Measurements from ENCODE around the gene RRAS2. TPM values are rescaled to one million over a fixed set of nuclear protein-coding genes. Genes with fewer than 3 reads are reported as not detected.

RRAS2 gene
- total RNA-seq, 1 donor from 2014 or later, result 28.1 TPM

- H3K27me3 ChIP-seq, result no peaks in the 10 kb centered on the region
- H3K9me3 ChIP-seq, result peaks cover 0 to 11% of the 10 kb centered on the region in 2 donors
- no peak overlapping the region for H3K4me3 ChIP-seq
- no peak for DNase-seq (ENCODE audit: low spot score in 2 of 2)
- no peaks in the 10 kb centered on the region for H3K36me3 ChIP-seq
- H3K27ac ChIP-seq, result no peak overlapping the region
- intact Hi-C loops (cut with DNase I), result no loop called here
- no peaks in the 10 kb centered on the region for H3K4me1 ChIP-seq
- TF ChIP-seq, protein P1, sequence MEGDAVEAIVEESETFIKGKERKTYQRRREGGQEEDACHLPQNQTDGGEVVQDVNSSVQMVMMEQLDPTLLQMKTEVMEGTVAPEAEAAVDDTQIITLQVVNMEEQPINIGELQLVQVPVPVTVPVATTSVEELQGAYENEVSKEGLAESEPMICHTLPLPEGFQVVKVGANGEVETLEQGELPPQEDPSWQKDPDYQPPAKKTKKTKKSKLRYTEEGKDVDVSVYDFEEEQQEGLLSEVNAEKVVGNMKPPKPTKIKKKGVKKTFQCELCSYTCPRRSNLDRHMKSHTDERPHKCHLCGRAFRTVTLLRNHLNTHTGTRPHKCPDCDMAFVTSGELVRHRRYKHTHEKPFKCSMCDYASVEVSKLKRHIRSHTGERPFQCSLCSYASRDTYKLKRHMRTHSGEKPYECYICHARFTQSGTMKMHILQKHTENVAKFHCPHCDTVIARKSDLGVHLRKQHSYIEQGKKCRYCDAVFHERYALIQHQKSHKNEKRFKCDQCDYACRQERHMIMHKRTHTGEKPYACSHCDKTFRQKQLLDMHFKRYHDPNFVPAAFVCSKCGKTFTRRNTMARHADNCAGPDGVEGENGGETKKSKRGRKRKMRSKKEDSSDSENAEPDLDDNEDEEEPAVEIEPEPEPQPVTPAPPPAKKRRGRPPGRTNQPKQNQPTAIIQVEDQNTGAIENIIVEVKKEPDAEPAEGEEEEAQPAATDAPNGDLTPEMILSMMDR (IDR thresholded peaks at IDR 0.05), result no peak
Measured at GRCh38 chr11:14342906-14343305, 16.1 kb downstream of the RRAS2 start.

DNA sequence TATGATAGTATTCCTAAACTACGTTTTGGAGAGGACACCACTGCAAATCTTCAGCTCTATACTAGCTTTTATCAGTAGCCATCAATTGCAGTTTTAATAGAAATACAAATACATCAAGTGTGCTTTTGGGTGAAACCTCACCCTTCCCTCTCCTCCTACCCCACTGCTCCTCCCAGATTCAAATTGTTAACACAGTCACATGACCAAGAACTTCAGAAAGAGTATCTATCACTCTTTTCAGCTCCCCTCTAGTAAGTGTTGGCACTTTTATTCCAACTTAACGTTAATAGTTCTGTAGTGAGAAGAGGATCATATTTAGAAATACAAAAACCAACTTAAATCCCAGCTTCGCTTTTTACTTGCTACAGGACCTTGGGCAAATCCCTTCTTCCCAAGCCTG lies 17.0 kb downstream of the RRAS2 start:
- Histone ChIP-seq H3K27me3 (no peaks in the 10 kb centered on the region), H3K36me3 (no peaks in the 10 kb centered on the region), H3K4me1 (no peaks in the 10 kb centered on the region), H3K4me3 (no peak overlapping the region), H3K27ac (no peak overlapping the region), H3K9me3 (peaks cover 0 to 14% of the 10 kb centered on the region in 2 donors)
- TF ChIP-seq, protein P1 (IDR thresholded peaks at IDR 0.05), result no peak
- intact Hi-C loops (cut with DNase I), result no loop called here
- no peak for DNase-seq (ENCODE audit: low spot score in 2 of 2)

DNA sequence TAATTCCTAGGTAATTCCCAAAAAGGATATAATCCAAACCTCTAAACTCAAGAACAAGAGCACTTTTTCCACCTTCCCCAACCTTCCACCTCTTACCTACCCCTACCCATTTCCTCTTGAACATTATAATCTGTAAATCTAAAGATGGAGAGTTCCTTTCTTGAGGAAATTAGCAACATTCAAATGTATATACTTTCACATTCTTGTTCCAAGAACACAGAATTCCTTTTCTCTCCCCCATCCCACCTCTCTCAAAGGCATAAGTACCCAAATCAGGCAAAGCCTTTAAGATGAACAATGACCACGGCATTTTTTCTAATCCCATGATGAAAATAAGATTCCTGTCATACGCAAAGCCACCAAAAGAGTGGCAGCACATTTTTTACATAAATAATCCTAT lies 18.3 kb downstream of the RRAS2 start:
- Histone ChIP-seq H3K27me3 (no peaks in the 10 kb centered on the region), H3K4me3 (no peak overlapping the region), H3K36me3 (no peaks in the 10 kb centered on the region), H3K9me3 (peaks cover 0 to 10% of the 10 kb centered on the region in 2 donors), H3K27ac (no peak overlapping the region), H3K4me1 (no peaks in the 10 kb centered on the region)
- DNase-seq (ENCODE audit: low spot score in 2 of 2), result no peak
- intact Hi-C loops (cut with DNase I), result no loop called here
- TF ChIP-seq, protein P1 (IDR thresholded peaks at IDR 0.05), result no peak

DNA sequence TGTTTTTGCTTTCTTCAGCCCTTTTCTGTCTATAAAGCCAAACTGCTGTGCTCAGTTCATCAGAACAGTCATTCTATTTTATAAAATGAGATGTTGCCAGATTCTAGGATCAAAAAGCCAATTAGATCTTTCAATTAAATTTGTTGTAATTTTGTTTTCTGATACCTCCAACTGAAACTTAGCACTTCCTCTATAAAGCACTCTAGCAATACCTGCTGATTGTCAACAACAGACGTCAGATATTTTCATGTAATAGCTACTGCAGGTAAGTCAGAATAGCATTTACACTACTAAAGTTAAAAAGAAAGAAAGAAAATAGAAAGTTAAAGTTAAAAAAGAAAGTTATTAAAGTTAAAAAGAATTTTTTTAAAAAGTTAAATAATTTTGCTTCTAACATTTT lies 19.6 kb downstream of the RRAS2 start:
- TF ChIP-seq, protein P1 (IDR thresholded peaks at IDR 0.05), result no peak
- intact Hi-C loops (cut with DNase I), result no loop called here

DNA sequence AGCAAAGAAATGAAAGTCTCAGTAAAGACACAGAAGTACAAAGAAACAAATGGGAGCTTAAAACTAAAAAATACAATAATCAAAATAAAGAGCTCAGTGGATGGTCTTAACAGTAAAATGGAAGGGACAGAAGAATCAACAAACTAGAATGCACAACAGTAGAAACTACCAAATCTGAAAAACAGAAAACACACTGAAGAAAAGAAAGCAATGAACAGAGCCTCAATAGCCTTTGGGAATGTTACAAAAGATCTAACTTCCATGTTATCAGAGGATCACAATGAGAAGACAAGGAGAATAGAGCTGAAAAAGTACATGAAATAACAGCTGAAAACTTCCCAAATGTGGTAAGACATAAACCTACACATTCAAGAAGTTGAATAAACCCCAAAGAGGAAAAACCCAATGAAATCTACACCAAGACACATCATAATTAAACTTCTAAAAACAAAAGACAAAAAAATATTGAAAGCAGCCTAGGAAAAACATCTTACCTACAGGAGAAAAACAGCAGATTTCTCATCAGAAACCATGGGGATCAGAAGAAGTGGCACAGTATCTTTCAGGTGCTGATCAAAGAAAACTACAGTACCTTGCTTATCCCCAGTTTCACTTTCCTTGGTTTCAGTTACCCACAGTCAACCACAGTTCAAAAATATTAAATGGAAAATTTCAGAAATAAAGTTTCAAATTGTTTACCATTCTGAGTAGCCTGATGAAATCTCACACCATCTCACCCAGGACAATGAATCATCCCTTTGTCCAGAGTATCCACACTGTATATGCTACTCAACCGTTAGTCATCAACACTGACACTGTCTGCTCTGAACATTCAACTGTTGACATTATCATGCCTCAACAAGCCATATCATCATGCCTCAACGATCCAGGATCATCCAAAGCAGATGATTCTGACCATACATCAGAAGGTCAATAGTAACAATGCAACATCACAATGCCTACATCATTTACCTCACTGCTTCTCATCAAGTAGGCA lies 22.2 kb downstream of the RRAS2 start:
- Histone ChIP-seq H3K27ac (peak overlapping the region; percentile 57 to 58), H3K36me3 (no peaks in the 10 kb centered on the region), H3K9me3 (peaks cover 0 to 10% of the 10 kb centered on the region in 2 donors), H3K27me3 (no peaks in the 10 kb centered on the region), H3K4me1 (no peaks in the 10 kb centered on the region), H3K4me3 (no peak overlapping the region)
- intact Hi-C loops (cut with DNase I), result no loop called here
- TF ChIP-seq, protein P1 (IDR thresholded peaks at IDR 0.05), result no peak
- no peak for DNase-seq (ENCODE audit: low spot score in 2 of 2)

More for the DNA sequence above, 19.6 kb downstream of the RRAS2 start:
- Histone ChIP-seq H3K9me3 (peaks cover 0 to 10% of the 10 kb centered on the region in 2 donors), H3K36me3 (no peaks in the 10 kb centered on the region), H3K4me3 (no peak overlapping the region), H3K27ac (no peak overlapping the region), H3K4me1 (no peaks in the 10 kb centered on the region), H3K27me3 (no peaks in the 10 kb centered on the region)
- DNase-seq (ENCODE audit: low spot score in 2 of 2), result no peak

Data from ascending aorta (tissue), 2 donors.